ENCODE data around the gene TAS2R13.

TAS2R13 gene

GRCh38 chr12:10909462-10909861 is at the start of gene TAS2R13:
Gene TAS2R13, minus strand, starts transcription at chr12:10909562. Its CDS starts 264 bp downstream, at chr12:10909298.
- no peak for DNase-seq (ENCODE audit: low read depth in 2 of 2)

DNA sequence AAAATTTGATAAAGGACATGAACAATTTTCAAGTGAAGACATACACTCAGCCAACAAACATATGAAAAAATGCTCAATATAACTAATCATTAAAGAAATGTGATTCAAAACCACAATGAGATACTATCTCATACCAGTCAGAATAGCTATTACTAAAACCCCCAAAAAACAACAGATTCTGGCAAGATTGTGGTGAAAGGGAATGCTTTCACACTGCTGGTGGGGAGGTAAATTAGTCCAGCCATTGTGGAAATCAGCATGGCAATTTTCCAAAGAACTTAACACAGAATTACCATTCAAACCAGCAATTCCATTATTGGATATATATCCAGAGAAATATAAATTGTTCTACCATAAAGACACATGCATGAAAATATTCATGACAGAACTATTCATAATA is 48.4 kb upstream of the TAS2R13 start:
- DNase-seq (ENCODE audit: low read depth in 2 of 2), result no peak

- no peak for DNase-seq (ENCODE audit: low read depth in 2 of 2)
Measured at GRCh38 chr12:10956085-10956484, 46.7 kb upstream of the TAS2R13 start.

GRCh38 chr12:10952645-10953044 is 43.3 kb upstream of the TAS2R13 start:
- DNase-seq (ENCODE audit: low read depth in 2 of 2), result no peak

DNA sequence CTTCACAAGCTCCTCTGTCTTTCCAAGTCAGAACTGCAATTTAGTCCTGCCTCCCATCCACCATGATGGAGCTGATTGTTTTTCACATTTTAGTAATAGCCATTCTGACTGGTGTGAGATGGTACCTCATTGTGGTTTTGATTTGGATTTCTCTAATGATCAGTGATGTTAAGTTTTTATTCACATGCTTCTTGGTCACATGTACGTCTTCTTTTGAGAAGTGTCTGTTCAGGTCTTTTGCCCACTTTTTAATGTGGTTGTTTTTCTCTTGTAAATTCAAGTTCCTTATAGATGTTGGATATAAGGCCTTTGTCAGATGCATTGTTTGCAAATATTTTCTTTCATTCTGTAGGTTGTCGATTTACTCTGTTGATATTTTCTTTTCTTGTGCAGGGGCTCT is 33.8 kb upstream of the TAS2R13 start:
- no peak for DNase-seq (ENCODE audit: low read depth in 2 of 2)

DNA sequence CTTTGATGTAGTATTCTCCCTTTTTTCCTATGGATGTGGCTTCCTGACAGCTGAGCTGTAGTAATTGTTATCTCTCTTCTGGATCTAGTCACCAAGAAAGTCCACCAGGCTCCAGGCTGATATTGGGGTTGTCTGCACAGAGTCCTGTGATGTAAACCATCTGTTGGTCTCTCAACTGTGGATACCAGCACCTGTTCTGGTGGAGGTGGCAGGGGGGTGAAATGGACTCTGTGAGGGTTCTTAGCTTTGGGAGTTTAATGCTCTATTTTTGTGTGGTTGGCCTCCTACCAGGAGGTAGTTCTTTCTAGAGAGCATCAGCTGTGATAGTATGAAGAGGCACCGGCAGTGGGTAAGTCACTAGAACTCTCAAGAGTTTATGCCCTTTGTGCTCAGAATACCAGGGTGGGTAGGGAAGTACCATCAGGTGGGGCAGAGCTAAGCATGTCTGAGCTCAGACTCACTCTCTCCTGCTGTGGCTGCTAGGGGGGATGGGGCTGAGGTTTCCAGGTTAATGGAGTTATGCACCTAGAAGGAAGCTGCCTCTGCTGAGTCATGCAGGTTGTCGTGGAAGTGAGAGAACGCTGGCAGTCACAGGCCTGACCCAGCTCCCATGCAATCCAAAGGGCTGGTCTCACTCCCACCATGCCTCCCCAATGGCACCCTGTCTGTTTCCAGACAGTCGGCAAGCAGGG is 32.7 kb upstream of the TAS2R13 start:
- DNase-seq (ENCODE audit: low read depth in 2 of 2), result no peak

- no peak for DNase-seq (ENCODE audit: low read depth in 2 of 2)
Measured at GRCh38 chr12:10941369-10941768, 32.0 kb upstream of the TAS2R13 start.

- DNase-seq (ENCODE audit: low read depth in 2 of 2), result no peak
Measured at GRCh38 chr12:10940389-10940788, 31.0 kb upstream of the TAS2R13 start.

- DNase-seq (ENCODE audit: low read depth in 2 of 2), result no peak
Measured at GRCh38 chr12:10939163-10939562, 29.8 kb upstream of the TAS2R13 start, which contains the start of gene TAS2R14. Gene TAS2R14, minus strand, starts transcription at chr12:10939263. Its CDS starts 56 bp downstream, at chr12:10939207.

DNA sequence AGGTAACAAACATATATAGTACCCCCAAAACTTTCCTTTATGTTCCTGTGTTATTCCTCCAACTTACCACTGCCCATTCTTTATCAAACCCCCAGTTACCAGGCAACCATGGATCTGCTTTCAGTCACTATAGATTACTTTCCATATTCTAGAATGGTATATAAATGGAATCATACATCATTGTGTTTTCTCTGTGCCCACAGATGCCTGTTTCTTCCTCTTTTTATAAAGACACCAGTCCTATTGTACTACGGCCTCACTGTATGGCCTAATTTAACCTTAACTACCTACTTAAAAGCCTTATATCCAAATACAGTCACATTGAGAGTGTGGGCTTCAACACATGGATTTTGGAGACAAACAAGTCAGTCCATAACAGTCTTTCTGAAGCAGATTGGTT is 27.1 kb upstream of the TAS2R13 start:
- no peak for DNase-seq (ENCODE audit: low read depth in 2 of 2)

GRCh38 chr12:10928746-10929286 is 19.5 kb upstream of the TAS2R13 start, which contains the start of gene PRH2:
Gene PRH2, plus strand, starts transcription at chr12:10929236. Its CDS starts 38 bp downstream, at chr12:10929274.
- DNase-seq (ENCODE audit: low read depth in 2 of 2), result no peak

GRCh38 chr12:10926269-10926668 is 16.9 kb upstream of the TAS2R13 start:
- no peak for DNase-seq (ENCODE audit: low read depth in 2 of 2)

DNA sequence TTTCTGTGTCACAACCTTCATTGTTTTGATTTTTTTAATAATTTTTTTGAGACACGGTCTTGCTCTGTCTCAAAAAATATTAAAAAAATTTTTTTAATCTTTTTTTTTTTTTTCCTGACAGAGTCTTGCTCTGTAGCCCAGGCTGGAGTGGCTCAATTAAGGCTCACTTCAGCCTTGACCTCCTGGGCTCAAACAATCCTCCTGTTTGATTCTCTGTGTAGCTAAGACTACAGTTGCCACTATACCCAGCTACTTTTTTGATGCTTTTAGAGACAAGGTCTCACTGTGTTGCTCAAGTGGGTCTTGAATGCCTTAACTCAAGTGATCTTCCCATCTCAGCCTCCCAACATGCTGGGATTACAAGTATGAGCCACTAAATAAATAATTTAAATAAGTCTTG is 10.4 kb upstream of the TAS2R13 start:
- no peak for DNase-seq (ENCODE audit: low read depth in 2 of 2)

DNA sequence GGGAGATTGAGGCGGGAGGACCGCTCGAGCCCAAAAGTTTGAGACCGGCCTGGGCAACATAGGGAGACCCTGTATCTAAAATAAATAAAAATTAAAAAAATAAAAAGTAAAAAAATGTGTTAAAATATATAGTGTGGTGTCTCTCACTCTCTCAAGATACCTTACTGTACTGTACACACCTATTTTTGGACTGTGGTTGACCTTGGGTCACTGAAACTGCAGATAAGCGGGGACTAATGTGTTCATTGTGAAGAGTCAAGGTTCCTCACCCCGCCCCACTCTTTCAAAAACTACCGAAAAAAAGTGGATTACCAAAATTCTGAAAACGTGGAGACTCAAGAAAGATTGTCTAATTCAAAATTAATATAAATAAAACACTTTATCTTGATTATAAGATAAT is 1.0 kb upstream of the TAS2R13 start:
- DNase-seq (ENCODE audit: low read depth in 2 of 2), result no peak

DNA sequence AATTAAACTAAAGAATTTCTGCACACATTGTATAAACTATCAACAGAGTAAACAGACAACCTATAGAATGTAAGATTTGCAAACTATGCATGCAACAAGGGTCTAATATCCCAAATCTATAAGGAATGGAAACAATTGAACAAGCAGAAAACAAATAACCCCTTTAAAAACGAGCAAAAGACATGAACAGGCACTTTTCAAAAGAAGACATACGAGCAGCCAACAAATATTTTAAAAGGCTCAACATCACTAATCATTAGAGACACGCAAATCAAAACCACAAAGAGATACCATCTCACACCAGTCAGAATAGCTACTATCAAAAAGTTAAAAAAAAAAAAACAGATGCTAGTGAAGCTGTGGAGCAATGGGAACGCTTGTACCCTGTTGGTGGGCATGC is 4.7 kb downstream of the TAS2R13 start:
- DNase-seq (ENCODE audit: low read depth in 2 of 2), result no peak

DNA sequence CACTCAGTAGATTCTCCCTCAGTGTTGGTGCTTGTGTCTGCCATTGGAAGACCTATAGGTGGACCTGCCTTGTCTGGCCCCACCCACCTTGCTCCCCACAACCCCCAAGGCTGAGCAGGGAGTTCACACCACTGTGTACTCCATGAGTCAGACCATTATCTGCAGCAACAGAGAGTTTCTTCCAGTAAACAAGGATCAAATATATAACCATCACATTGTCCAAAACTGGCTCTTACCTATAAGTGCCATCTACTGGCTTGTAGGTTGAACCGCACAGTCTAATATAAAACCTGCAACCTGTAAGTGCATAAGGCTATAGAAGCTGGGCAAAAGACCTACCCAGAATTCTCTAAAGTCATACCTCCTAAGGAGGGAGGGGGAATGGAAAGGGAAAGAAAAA is 7.9 kb downstream of the TAS2R13 start:
- DNase-seq (ENCODE audit: low read depth in 2 of 2), result no peak

DNA sequence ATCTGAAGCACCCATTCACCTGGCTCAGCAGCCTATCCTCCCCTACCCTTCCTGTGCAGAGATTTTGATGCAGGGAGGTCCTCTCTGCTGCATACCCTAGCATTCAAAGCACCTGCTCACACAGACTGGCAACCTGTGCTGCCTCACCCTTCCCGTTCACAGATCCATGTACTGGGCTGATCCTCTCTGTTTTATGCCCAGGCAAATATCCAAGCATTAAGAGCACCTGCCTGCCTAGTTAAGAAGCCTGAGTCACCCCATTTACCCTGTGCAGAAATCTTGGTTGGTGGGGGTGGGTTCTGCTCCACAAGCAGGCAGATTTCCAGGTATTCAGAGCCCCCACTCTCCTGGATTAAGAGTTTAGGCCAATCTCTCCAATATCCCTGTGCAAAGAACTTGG is 8.4 kb downstream of the TAS2R13 start:
- DNase-seq (ENCODE audit: low read depth in 2 of 2), result no peak

DNA sequence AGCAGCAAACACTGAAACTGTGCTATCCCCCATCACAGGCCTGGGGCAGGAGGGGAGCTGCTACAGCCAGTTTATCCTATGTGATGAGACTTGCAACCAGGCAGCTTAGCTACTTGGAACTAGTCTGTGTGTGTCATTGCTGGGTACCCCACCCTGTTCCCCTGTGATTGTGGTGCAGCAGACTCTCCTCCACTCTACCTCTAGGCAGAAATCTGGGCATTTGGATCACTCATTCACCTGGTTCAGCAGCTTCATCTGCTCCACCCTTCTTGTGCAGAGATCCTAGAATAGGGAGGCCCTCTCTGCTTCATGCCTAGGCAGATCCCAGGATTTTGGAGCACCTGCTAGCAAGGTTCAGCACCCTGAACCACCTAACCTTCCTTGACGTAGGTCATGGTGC is 8.8 kb downstream of the TAS2R13 start:
- no peak for DNase-seq (ENCODE audit: low read depth in 2 of 2)

DNA sequence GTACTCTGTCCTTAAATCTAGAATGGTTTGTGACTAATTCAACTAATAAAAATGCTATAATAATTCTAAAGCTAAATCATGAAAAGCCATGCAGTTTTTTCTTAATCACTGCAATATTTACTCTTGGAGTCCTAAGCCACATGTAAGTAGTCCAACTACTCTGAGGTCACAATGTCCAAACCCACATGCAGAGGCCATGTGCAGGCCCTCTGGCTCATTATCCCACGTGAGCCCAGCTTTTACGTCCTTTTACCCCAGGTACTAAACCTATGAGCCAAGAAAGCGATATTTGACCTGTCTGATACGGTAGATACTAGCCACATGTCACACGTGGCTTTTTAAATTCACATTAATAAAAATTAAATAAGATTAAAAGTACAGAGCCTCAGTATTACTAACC is 12.5 kb downstream of the TAS2R13 start:
- DNase-seq (ENCODE audit: low read depth in 2 of 2), result no peak

- no peak for DNase-seq (ENCODE audit: low read depth in 2 of 2)
Measured at GRCh38 chr12:10891937-10892336, 17.4 kb downstream of the TAS2R13 start.

- DNase-seq (ENCODE audit: low read depth in 2 of 2), result no peak
Measured at GRCh38 chr12:10889226-10889625, 20.1 kb downstream of the TAS2R13 start.

- no peak for DNase-seq (ENCODE audit: low read depth in 2 of 2)
Measured at GRCh38 chr12:10884086-10884725, 25.2 kb downstream of the TAS2R13 start, which contains the start of gene PRH1. Gene PRH1, minus strand, starts transcription at chr12:10884255. Its CDS starts 38 bp downstream, at chr12:10884217.

DNA sequence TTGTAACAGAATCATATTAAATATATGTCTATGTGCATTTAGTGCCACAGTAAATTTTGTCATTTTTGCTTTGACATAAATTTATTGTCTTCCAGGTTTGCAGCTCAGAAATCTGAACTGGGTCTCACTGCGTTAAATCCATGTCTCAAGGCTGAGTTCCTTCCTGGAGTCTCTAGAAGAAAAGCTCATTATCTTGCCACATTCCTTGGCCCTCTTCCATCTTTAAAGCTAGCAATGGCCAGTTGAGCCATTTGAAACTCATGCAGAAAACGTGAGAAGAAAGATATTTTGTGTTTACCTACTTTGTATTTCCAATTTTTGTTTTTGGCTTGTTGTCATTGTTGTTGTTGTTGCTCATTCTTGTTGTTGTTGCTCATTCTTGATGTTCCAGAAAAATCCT is 36.0 kb downstream of the TAS2R13 start:
- no peak for DNase-seq (ENCODE audit: low read depth in 2 of 2)
